K562 (cell line): ENCODE measurements around the gene SKIC2. TPM values are rescaled to one million over a fixed set of nuclear protein-coding genes. Genes with fewer than 3 reads are reported as not detected.

Experiments
- CREB1 ChIP-seq, 2 experiments: sonication (generic) in 1 of 2; formaldehyde crosslinking in 1 of 2; IDR thresholded peaks; 2 replicates each; pipeline versions ENCODE4 v1.6.1 to v1.8.0; 2012 to 2022; ENCODE audit warnings: inconsistent platforms in 1 of 2, mild to moderate bottlenecking in 1 of 2, missing genetic modification reagents in 1 of 2, moderate library complexity in 1 of 2
- FIP1L1 ChIP-seq: fragments of 200-400 bp; formaldehyde crosslinking; IDR thresholded peaks from 2 replicates; pipeline ENCODE4 v1.6.1; 2018; ENCODE audit warnings: mild to moderate bottlenecking, low read depth, low read length; ENCODE audit not compliant: poor library complexity, severe bottlenecking
- JUND ChIP-seq, 2 experiments: IDR thresholded peaks; 2 replicates in 1 of 2; 3 replicates in 1 of 2; pipeline ENCODE4 v1.6.1; 2011; ENCODE audit warnings: borderline replicate concordance in 2 of 2, low read depth in 2 of 2, low read length in 2 of 2, improper control_type of control experiment in 1 of 2, missing biosample characterization in 1 of 2, missing genetic modification characterization in 1 of 2, missing genetic modification reagents in 1 of 2
- MBD2 ChIP-seq: sonication (generic); IDR thresholded peaks from 2 replicates; pipeline ENCODE4 v1.6.1; 2016; ENCODE audit warnings: low read depth, borderline replicate concordance
- NBN ChIP-seq: fragments of 450-650 bp; IDR thresholded peaks from 2 replicates; pipeline ENCODE4 v1.6.1; 2016; ENCODE audit warnings: low read depth, mild to moderate bottlenecking
- PCBP2 ChIP-seq: fragments of 200-400 bp; formaldehyde crosslinking; IDR thresholded peaks from 2 replicates; pipeline ENCODE4 v1.6.1; 2018; ENCODE audit warnings: low read length, low read depth, mild to moderate bottlenecking, moderate library complexity; ENCODE audit not compliant: poor library complexity, severe bottlenecking
- POLR3A ChIP-seq: IDR thresholded peaks from 2 replicates; pipeline ENCODE4 v1.6.1; 2011; ENCODE audit warnings: borderline replicate concordance, mild to moderate bottlenecking, moderate library complexity; ENCODE audit not compliant: insufficient read length, insufficient read depth; ENCODE audit errors: extremely low read depth
- TAF1 ChIP-seq: IDR thresholded peaks from 2 replicates; pipeline ENCODE4 v1.6.1; 2011; ENCODE audit warnings: mild to moderate bottlenecking, low read length, moderate library complexity; ENCODE audit not compliant: insufficient read depth, control insufficient read depth, severe bottlenecking; ENCODE audit errors: extremely low read depth
- THRA ChIP-seq: fragments of 450-650 bp; IDR thresholded peaks from 2 replicates; pipeline ENCODE4 v1.6.1; 2017; ENCODE audit warnings: mild to moderate bottlenecking, moderate library complexity
- ZNF318 ChIP-seq, 2 experiments: fragments of 450-650 bp; IDR thresholded peaks; 2 replicates each; pipeline ENCODE4 v1.6.1; 2016; ENCODE audit warnings: mild to moderate bottlenecking in 2 of 2, borderline replicate concordance in 1 of 2, low read depth in 1 of 2, moderate library complexity in 1 of 2
- polyA plus RNA-seq, 8 experiments: library from polyadenylated mRNA; depleted of rRNA in 4 of 8; stranded (reverse) in 5 of 8; unstranded in 3 of 8; fragments of >200 nt; fragmentation: Nextera tagmentation in 2 of 8; fragmentation: Illumina TruSeq in 1 of 8; extraction: Ambion mirVana in 2 of 8; extraction: Trizol in 1 of 8; gene quantifications; 2 replicates each; pipeline versions ENCODE4 v1.2.1 to v1.2.3, GENCODE V29; 2011 to 2014; ENCODE audit warnings: inconsistent platforms in 1 of 8, missing spikeins in 1 of 8
- total RNA-seq, 7 experiments: library from RNA; depleted of rRNA in 6 of 7; stranded (reverse); fragments of >200 nt in 6 of 7; fragmentation: Illumina TruSeq in 2 of 7; extraction: Trizol in 2 of 7; gene quantifications; 2 replicates each; pipeline versions ENCODE4 v1.2.1 to v1.2.3, GENCODE V29; 2011 to 2021; ENCODE audit warnings: low replicate concordance in 1 of 7

The SKIC2 gene
- total and polyA plus RNA-seq, 9 of the 15 experiments (the other 6 are each of a cell fraction or from before 2014, with no cell fraction given), result 3.3 to 94.6 (median 38.8) TPM

DNA sequence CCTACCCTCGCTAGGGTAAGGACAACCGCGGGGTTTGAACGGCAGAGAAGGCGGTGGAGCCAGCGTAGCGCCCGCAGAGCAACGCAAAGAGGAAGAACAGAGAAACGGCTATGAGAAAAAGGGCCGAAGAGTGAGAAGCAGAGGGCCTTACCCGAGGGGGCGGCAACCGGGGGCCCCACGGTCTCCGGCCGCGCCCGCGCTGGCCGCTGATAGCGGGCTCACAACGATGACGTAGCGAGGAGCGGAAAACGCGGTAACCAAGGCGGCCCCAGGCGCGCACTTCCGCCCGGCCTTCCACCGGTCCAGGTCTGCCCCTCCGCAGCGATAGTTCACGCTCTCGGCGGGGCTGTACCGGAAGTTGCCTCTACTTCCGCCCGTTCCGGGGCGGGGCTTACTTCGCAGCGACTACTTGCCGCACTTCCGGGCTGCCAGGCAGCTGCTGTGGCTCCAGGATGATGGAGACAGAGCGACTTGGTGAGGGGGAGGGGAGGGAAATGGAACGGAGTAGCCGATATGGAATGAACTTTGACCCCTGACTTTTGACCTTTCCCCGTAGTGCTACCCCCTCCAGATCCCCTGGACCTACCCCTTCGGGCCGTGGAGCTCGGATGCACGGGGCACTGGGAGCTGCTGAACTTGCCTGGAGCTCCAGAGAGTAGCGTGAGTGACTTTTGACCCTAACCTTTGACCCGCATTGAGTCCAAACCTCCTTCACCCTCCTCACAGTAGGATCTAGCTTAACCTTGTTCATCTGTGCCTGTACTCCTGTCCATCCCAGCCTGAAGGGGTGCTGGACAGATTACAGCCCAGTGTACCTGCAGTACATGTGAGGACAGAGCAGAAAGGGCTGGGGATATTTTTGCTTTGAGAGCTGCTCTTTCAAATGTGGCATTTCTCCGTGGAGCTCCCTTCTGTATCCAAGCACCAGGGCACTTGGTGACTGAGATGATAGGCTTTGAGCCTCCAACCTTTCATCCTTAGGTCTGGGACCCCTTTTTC lies at the start of gene SKIC2, which contains the start of gene NELFE (continued):
- peak; percentile 76 for TF ChIP-seq TAF1
- TF ChIP-seq NBN, result peak; percentile 64; the same call in 1 of the 2 replicates
- TF ChIP-seq FIP1L1, result peak; percentile 31
- TF ChIP-seq ZNF318 (IDR thresholded peaks at IDR 0.05; ENCODE audit: borderline replicate concordance in 1 of 2, low read depth in 1 of 2), result peak in 1 of 2 experiments; percentile 15; a peak in 1 of 4 replicates
- TF ChIP-seq THRA, result no peak
- peak; percentile 63 for TF ChIP-seq JUND (IDR thresholded peaks at IDR 0.05; ENCODE audit: borderline replicate concordance, low read depth, low read length)
- peak; percentile 78; the same call in 2 of the 3 replicates for TF ChIP-seq JUND (tag; IDR thresholded peaks at IDR 0.05; ENCODE audit: borderline replicate concordance, low read depth, low read length)
- no peak for TF ChIP-seq POLR3A
- no peak for TF ChIP-seq PCBP2
- TF ChIP-seq CREB1 (IDR thresholded peaks at IDR 0.05), result peak; percentile 99
- peak; percentile 99 for TF ChIP-seq CREB1 (CRISPR knock-in tag; IDR thresholded peaks at IDR 0.05)
- TF ChIP-seq MBD2, result peak; percentile 86
